Fibroblast of lung (primary cell): ENCODE measurements around the gene EVPLL.

ENCODE experiments used
- EZH2 ChIP-seq: IDR thresholded peaks from 2 replicates; pipeline ENCODE4 v1.5.1; 2012; ENCODE audit warnings: low read length, control low read depth, mild to moderate bottlenecking; ENCODE audit errors: missing control alignments
- TF ChIP-seq, protein P1 (sequence below), 2 donors: IDR thresholded peaks in 1 of 2; conservative IDR thresholded peaks in 1 of 2; 1 replicate in 1 of 2; 2 replicates in 1 of 2; pipeline ENCODE4 v1.5.1; 2011 to 2012; ENCODE audit warnings: low read length in 2 of 2, control low read depth in 1 of 2, inconsistent platforms in 1 of 2, low read depth in 1 of 2, mild to moderate bottlenecking in 1 of 2

DNA sequence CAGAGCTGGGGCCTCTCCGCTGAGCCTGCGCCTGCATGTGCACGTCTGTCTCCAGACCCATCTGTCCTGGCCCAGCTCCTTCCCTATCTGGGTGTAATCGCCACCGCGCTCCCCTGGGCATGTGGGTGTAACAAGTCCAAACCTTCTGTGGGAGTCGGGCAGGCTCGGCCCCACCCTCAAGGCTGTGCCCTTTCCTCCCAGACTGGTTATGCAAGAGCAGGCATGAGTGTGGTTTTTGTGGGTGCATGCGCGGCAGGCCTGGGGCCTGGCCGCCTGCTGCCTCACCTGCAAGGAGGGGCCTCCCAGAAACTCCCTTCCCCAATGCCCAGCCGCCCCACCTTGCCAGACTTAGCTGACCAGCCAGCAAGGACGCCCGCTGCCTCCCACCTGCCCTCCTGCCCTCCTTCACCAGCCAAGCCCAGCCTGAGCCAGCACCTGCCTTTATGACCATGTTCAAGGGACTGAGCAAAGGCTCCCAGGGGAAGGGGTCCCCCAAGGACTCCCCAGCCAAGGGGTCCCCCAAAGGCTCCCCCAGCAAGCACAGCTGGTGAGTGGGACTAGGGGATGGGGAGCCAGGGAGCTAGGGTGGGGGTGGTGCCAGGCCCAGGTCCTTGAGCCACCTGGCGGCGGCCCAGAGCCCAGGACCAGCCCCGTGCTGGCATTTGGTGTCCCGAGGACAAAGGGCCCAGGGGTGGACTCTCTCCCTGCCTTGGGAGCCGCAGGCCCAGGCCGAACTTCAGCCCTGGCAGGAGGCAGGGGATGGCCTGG, at the start of gene EVPLL:
- TF ChIP-seq, protein P1, sequence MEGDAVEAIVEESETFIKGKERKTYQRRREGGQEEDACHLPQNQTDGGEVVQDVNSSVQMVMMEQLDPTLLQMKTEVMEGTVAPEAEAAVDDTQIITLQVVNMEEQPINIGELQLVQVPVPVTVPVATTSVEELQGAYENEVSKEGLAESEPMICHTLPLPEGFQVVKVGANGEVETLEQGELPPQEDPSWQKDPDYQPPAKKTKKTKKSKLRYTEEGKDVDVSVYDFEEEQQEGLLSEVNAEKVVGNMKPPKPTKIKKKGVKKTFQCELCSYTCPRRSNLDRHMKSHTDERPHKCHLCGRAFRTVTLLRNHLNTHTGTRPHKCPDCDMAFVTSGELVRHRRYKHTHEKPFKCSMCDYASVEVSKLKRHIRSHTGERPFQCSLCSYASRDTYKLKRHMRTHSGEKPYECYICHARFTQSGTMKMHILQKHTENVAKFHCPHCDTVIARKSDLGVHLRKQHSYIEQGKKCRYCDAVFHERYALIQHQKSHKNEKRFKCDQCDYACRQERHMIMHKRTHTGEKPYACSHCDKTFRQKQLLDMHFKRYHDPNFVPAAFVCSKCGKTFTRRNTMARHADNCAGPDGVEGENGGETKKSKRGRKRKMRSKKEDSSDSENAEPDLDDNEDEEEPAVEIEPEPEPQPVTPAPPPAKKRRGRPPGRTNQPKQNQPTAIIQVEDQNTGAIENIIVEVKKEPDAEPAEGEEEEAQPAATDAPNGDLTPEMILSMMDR (conservative IDR thresholded peaks at IDR 0.05 in 1 of 2, IDR thresholded peaks at IDR 0.05 in 1 of 2; ENCODE audit: low read depth in 1 of 2, low read length in 2 of 2), result no peak
- TF ChIP-seq EZH2, result no peak
